HEK293 (cell line): ENCODE data around the gene DCST2.

Experiments
- CTCF ChIA-PET: fragments of 350-600 bp; formaldehyde crosslinking; extraction: SDS; loops from one replicate; lab custom pipeline; 2021; ENCODE audit warnings: antibody characterized with exemption; lab: Yijun Ruan, JAX
- POLR2A ChIA-PET: fragments of 300-600 bp; formaldehyde crosslinking; extraction: SDS; loops from one replicate; lab custom pipeline; 2020; ENCODE audit warnings: antibody characterized with exemption, inconsistent platforms; lab: Yijun Ruan, JAX
- H3K27ac ChIP-seq: fragments of 200-500 bp; sonication (Bioruptor generic); 2 replicates; pipeline ENCODE4 v1.5.1; 2014; ENCODE audit warnings: low read depth, low read length, control low read depth, inconsistent platforms; ENCODE audit errors: extremely low read depth
- H3K36me3 ChIP-seq, 2 experiments: fragments of 200-500 bp in 1 of 2; sonication (Bioruptor generic) in 1 of 2; 1 replicate in 1 of 2; 2 replicates in 1 of 2; pipeline ENCODE4 v1.5.1; 2014 to 2017; ENCODE audit warnings: inconsistent platforms in 2 of 2, low read length in 2 of 2; ENCODE audit not compliant: control insufficient read depth in 2 of 2, insufficient read depth in 1 of 2
- H3K4me1 ChIP-seq: fragments of 200-500 bp; sonication (Bioruptor generic); 2 replicates; pipeline ENCODE4 v1.5.1; 2014; ENCODE audit warnings: mild to moderate bottlenecking, low read length, inconsistent platforms; ENCODE audit not compliant: control insufficient read depth, insufficient read depth
- H3K4me3 ChIP-seq: 2 replicates; pipeline ENCODE4 v1.5.1; 2011; ENCODE audit warnings: low read depth, mild to moderate bottlenecking, control low read depth, low read length, moderate library complexity
- H3K9me3 ChIP-seq: fragments of 200-500 bp; sonication (Bioruptor generic); 2 replicates; pipeline ENCODE4 v1.5.1; 2014; ENCODE audit warnings: low read depth, low read length, inconsistent platforms; ENCODE audit not compliant: control insufficient read depth, insufficient read depth
- GLIS1 ChIP-seq: fragments of 450-650 bp; formaldehyde crosslinking; IDR thresholded peaks from 2 replicates; pipeline ENCODE4 v1.5.1; 2016; ENCODE audit warnings: missing biosample characterization, missing genetic modification characterization
- GLIS2 ChIP-seq: fragments of 450-650 bp; formaldehyde crosslinking; IDR thresholded peaks from 2 replicates; pipeline ENCODE4 v1.5.1; 2016; ENCODE audit warnings: missing biosample characterization, missing genetic modification characterization
- KLF10 ChIP-seq: fragments of 450-650 bp; IDR thresholded peaks from 2 replicates; pipeline ENCODE4 v1.5.1; 2018; ENCODE audit warnings: missing biosample characterization, mild to moderate bottlenecking, missing genetic modification characterization
- MEIS1 ChIP-seq: sonication (generic); formaldehyde crosslinking; IDR thresholded peaks from 2 replicates; pipeline ENCODE4 v1.8.1; 2022; ENCODE audit warnings: missing genetic modification reagents, mild to moderate bottlenecking, borderline replicate concordance
- SP2 ChIP-seq: fragments of 450-650 bp; formaldehyde crosslinking; IDR thresholded peaks from 2 replicates; pipeline ENCODE4 v1.5.1; 2016; ENCODE audit warnings: missing biosample characterization, missing genetic modification characterization
- TCF7L2 ChIP-seq: IDR thresholded peaks from 2 replicates; pipeline ENCODE4 v1.6.1; 2011; ENCODE audit warnings: low read depth, mild to moderate bottlenecking, inconsistent platforms, low read length, moderate library complexity, borderline replicate concordance
- ZBTB6 ChIP-seq: fragments of 450-650 bp; formaldehyde crosslinking; IDR thresholded peaks from 2 replicates; pipeline ENCODE4 v1.5.1; 2017; ENCODE audit warnings: missing biosample characterization, missing genetic modification characterization
- ZBTB7A ChIP-seq: fragments of 450-650 bp; formaldehyde crosslinking; IDR thresholded peaks from 2 replicates; pipeline ENCODE4 v1.5.1; 2016; ENCODE audit warnings: low read depth, missing biosample characterization, missing genetic modification characterization
- ZNF146 ChIP-seq: fragments of 450-650 bp; formaldehyde crosslinking; IDR thresholded peaks from 2 replicates; pipeline ENCODE4 v1.5.1; 2016; ENCODE audit warnings: missing biosample characterization, missing genetic modification characterization
- ZNF174 ChIP-seq: fragments of 450-650 bp; formaldehyde crosslinking; IDR thresholded peaks from 2 replicates; pipeline ENCODE4 v1.5.0; 2017; ENCODE audit warnings: missing biosample characterization, mild to moderate bottlenecking, missing genetic modification characterization
- ZNF19 ChIP-seq: fragments of 450-650 bp; formaldehyde crosslinking; IDR thresholded peaks from 2 replicates; pipeline ENCODE4; 2016; ENCODE audit warnings: missing biosample characterization, missing genetic modification characterization, low read depth
- ZNF26 ChIP-seq: fragments of 450-650 bp; formaldehyde crosslinking; IDR thresholded peaks from 2 replicates; pipeline ENCODE4 v1.5.1; 2016; ENCODE audit warnings: missing biosample characterization, missing genetic modification characterization
- ZNF324 ChIP-seq: fragments of 450-650 bp; formaldehyde crosslinking; IDR thresholded peaks from 2 replicates; pipeline ENCODE4 v1.5.1; 2016; ENCODE audit warnings: missing biosample characterization, missing genetic modification characterization
- ZNF37A ChIP-seq: fragments of 450-650 bp; IDR thresholded peaks from 2 replicates; pipeline ENCODE4 v1.5.1; 2018; ENCODE audit warnings: missing biosample characterization, missing genetic modification characterization
- ZNF544 ChIP-seq: fragments of 450-650 bp; formaldehyde crosslinking; IDR thresholded peaks from 2 replicates; pipeline ENCODE4 v1.5.0; 2017; ENCODE audit warnings: missing biosample characterization, missing genetic modification characterization
- ZNF610 ChIP-seq: fragments of 450-650 bp; formaldehyde crosslinking; IDR thresholded peaks from 2 replicates; pipeline ENCODE4 v1.5.1; 2016; ENCODE audit warnings: missing biosample characterization, missing genetic modification characterization, borderline replicate concordance
- ZNF626 ChIP-seq: fragments of 450-650 bp; sonication (Bioruptor Pico); formaldehyde crosslinking; IDR thresholded peaks from 2 replicates; pipeline ENCODE4 v1.5.1; 2018; ENCODE audit warnings: missing biosample characterization, missing genetic modification characterization, inconsistent platforms
- ZNF629 ChIP-seq: fragments of 450-650 bp; formaldehyde crosslinking; IDR thresholded peaks from 2 replicates; pipeline ENCODE4 v1.5.1; 2017; ENCODE audit warnings: missing biosample characterization, missing genetic modification characterization
- ZNF670 ChIP-seq: fragments of 450-650 bp; formaldehyde crosslinking; IDR thresholded peaks from 2 replicates; pipeline ENCODE4 v1.5.1; 2016; ENCODE audit warnings: missing biosample characterization, missing genetic modification characterization, low read depth
- ZNF791 ChIP-seq: fragments of 450-650 bp; formaldehyde crosslinking; IDR thresholded peaks from 2 replicates; pipeline ENCODE4 v1.5.1; 2016; ENCODE audit warnings: missing biosample characterization, missing genetic modification characterization
- ZNF830 ChIP-seq: fragments of 450-650 bp; IDR thresholded peaks from 2 replicates; pipeline ENCODE4 v1.5.0; 2018; ENCODE audit warnings: missing biosample characterization, missing genetic modification characterization, low read depth, mild to moderate bottlenecking, moderate library complexity
- ZSCAN16 ChIP-seq: fragments of 450-650 bp; formaldehyde crosslinking; IDR thresholded peaks from 2 replicates; pipeline ENCODE4 v1.5.1; 2016; ENCODE audit warnings: missing biosample characterization, missing genetic modification characterization

The DCST2 gene

GRCh38 chr1:155070721-155071569 lies 37.4 kb upstream of the DCST2 start (continued):
- no peak; the same call in 1 of the 2 replicates for TF ChIP-seq ZNF324
- no peak for TF ChIP-seq ZNF791
- TF ChIP-seq ZNF626 (tag by site-specific recombination) = no peak
- TF ChIP-seq ZBTB7A (tag by site-specific recombination) = no peak
- peak; percentile 31; the same call in 1 of the 2 replicates for TF ChIP-seq ZNF610 (tag by site-specific recombination)
- no peak for TF ChIP-seq ZNF26 (tag by site-specific recombination)
- TF ChIP-seq MEIS1 (CRISPR knock-in tag) = no peak
- TF ChIP-seq GLIS1 (tag by site-specific recombination) = peak; percentile 73
- peak; percentile 76 for TF ChIP-seq SP2 (tag by site-specific recombination)

GRCh38 chr1:155070158-155070621 lies 36.6 kb upstream of the DCST2 start:
- H3K4me3 ChIP-seq = no peak overlapping the region
- TF ChIP-seq GLIS2 (tag by site-specific recombination) (peak; percentile 3; the same call in 1 of the 2 replicates), ZNF146 (tag by site-specific recombination) (no peak), TCF7L2 (peak; percentile 8; the same call in 1 of the 2 replicates), ZNF629 (tag by site-specific recombination) (no peak), ZNF174 (no peak), ZNF37A (tag by site-specific recombination) (peak; percentile 37; the same call in 1 of the 2 replicates), GLIS1 (tag by site-specific recombination) (0 out of 2 replicates have a peak, but pooled peaks have one; percentile 3), ZNF830 (tag by site-specific recombination) (no peak), ZNF544 (tag by site-specific recombination) (no peak), ZSCAN16 (tag by site-specific recombination) (no peak), ZNF670 (tag by site-specific recombination) (no peak), KLF10 (0 out of 2 replicates have a peak, but pooled peaks have one; percentile 6), ZNF19 (tag by site-specific recombination) (no peak), ZBTB6 (no peak)
- TF ChIP-seq, all 188 proteins: peak for 5
- no peaks in the 10 kb centered on the region for H3K9me3 ChIP-seq
- ChIA-PET POLR2A (interaction anchor here (0.6 kb wide), 1 partner anchor 11 kb away, joined by 3 read pairs; no protein-coding TSS in a partner anchor), CTCF (interaction anchor here (0.7 to 8.0 kb wide), 6 partner anchors 9 to 103 kb away, joined by 3 to 66 read pairs (median 6); partner anchors contain the start of genes EFNA3 and KRTCAP2)
- H3K4me1 ChIP-seq = peaks cover 4% of the 10 kb centered on the region; the same call in 1 of the 2 replicates
- H3K36me3 ChIP-seq = peaks cover 0 to 5% of the 10 kb centered on the region in 2 experiments; a peak in 1 of 3 replicates
- H3K27ac ChIP-seq = no peak overlapping the region; the same call in 1 of the 2 replicates
